ENCODE data around the gene FAP. TPM values are rescaled to one million over a fixed set of nuclear protein-coding genes. Genes with fewer than 3 reads are reported as not detected.

Gene FAP
- total and polyA plus RNA-seq, 2 donors (not counting 3 experiments of a cell fraction or from before 2014, with no cell fraction given), result 1.1 TPM; not detected in 1

- no peaks in the 10 kb centered on the region for H3K36me3 ChIP-seq (ENCODE audit: control insufficient read depth in 2 of 2, extremely low read depth in 1 of 2, insufficient read depth in 2 of 2, low read length in 2 of 2)
- FAIRE-seq, result no peak
- H3K27ac ChIP-seq (ENCODE audit: insufficient read depth, low read depth, low read length), result no peak overlapping the region
- H3K79me2 ChIP-seq (ENCODE audit: control insufficient read depth, insufficient read depth, low read length), result no peaks in the 10 kb centered on the region
- H3K9me1 ChIP-seq (replicated peaks; ENCODE audit: control insufficient read depth, extremely low read depth, insufficient read depth, low read length), result no peaks in the 10 kb centered on the region
- no peaks in the 10 kb centered on the region for H3K4me1 ChIP-seq (ENCODE audit: control insufficient read depth, extremely low read depth, insufficient read depth, low read length)
- intact Hi-C loops (cut with micrococcal nuclease) (no loop called here), dilution Hi-C loops (cut with MboI; ENCODE audit: extremely low pct_ligation_motif_present, low sequenced_read_pairs) (no loop called here)
- POLR2A ChIA-PET, result no interaction called here
- no peak overlapping the region for H3K4me2 ChIP-seq (ENCODE audit: insufficient read depth, low read length)
- H2AFZ ChIP-seq (ENCODE audit: low read depth, low read length), result no peak overlapping the region
- no peak for DNase-seq (ENCODE audit: low read depth, low spot score)
- no peaks in the 10 kb centered on the region for H3K9me3 ChIP-seq (replicated peaks; ENCODE audit: control insufficient read depth, insufficient read depth, low read length)
- H3K4me3 ChIP-seq (replicated peaks in 1 of 3; ENCODE audit: insufficient read depth in 1 of 3, low read depth in 1 of 3, low read length in 3 of 3), result no peak overlapping the region
- no TSS peak for BruUV-seq (replicated peaks)
- no peak for TF ChIP-seq EZH2 (IDR thresholded peaks at IDR 0.05; ENCODE audit: borderline replicate concordance, low read depth, low read length, severe bottlenecking)
- TF ChIP-seq MAX (IDR thresholded peaks at IDR 0.05; ENCODE audit: insufficient read depth, insufficient read length), result no peak
- TF ChIP-seq POLR2AphosphoS5 (IDR thresholded peaks at IDR 0.05; ENCODE audit: insufficient read depth, low read depth, low read length), result no peak
- no peak for TF ChIP-seq JUN (IDR thresholded peaks at IDR 0.05; ENCODE audit: borderline replicate concordance, insufficient read depth, insufficient read length, low read depth)
- TF ChIP-seq FOS (IDR thresholded peaks at IDR 0.05; ENCODE audit: borderline replicate concordance, insufficient read depth, low read length), result no peak
- no peak for TF ChIP-seq GATA2 (IDR thresholded peaks at IDR 0.05; ENCODE audit: insufficient read depth, insufficient read length, low read depth, low read length)
- no peak for TF ChIP-seq MYC (IDR thresholded peaks at IDR 0.05; ENCODE audit: low read depth, low read length)
- no peak for TF ChIP-seq CTCF (IDR thresholded peaks at IDR 0.05; ENCODE audit: extremely low read depth in 1 of 2, insufficient read depth in 1 of 2, low read depth in 1 of 2, low read length in 2 of 2)
- TF ChIP-seq POLR2A (IDR thresholded peaks at IDR 0.05; ENCODE audit: low read depth, low read length), result no peak
- H4K20me1 ChIP-seq (replicated peaks; ENCODE audit: control insufficient read depth, extremely low read depth, insufficient read depth, low read length), result no peaks in the 10 kb centered on the region
- CTCF ChIA-PET, result interaction anchor here (1.2 to 2.7 kb wide), 4 partner anchors 10 to 35 kb away, joined by 3 to 13 read pairs (median 4); no protein-coding TSS in a partner anchor
- H3K9ac ChIP-seq (replicated peaks; ENCODE audit: extremely low read depth, insufficient read depth, low read length), result no peak overlapping the region
- H3K27me3 ChIP-seq (ENCODE audit: control insufficient read depth in 2 of 2, insufficient read depth in 2 of 2, low read length in 2 of 2), result no peaks in the 10 kb centered on the region
Observed at GRCh38 chr2:162277381-162277780, 34.1 kb upstream of the FAP start.
